ENCODE data around the gene NUDT4.
"Not testable (repeated sequence)": the region's sequence is repeated elsewhere in the genome, so short reads cannot be mapped to it uniquely, and the experiment has no call there.

NUDT4 gene

GRCh38 chr12:93368766-93369165 lies 9.0 kb upstream of the NUDT4 start:
- no peak for DNase-seq

DNA sequence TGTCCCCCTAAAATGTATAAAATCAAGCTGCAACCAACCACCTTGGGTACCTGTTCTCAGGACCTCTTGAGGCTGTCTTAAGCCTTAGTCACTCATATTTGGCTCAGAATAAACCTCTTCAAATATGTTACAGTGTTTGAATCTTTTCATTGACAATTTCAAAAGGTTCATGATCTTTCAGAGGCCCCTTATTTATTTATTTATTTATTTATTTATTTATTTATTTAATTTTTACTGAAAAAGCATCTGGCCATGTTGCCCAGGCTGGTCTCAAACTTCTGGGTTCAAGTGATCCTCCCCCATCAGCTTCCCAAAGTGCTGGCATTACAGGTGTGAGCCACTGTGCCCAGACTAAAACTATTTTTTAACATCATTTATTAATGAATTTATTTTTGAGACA lies 8.2 kb upstream of the NUDT4 start:
- no peak for DNase-seq

GRCh38 chr12:93370947-93371346 lies 6.8 kb upstream of the NUDT4 start:
- DNase-seq: no peak

- no peak for DNase-seq
Observed at GRCh38 chr12:93373961-93374656, 3.6 kb upstream of the NUDT4 start.

DNA sequence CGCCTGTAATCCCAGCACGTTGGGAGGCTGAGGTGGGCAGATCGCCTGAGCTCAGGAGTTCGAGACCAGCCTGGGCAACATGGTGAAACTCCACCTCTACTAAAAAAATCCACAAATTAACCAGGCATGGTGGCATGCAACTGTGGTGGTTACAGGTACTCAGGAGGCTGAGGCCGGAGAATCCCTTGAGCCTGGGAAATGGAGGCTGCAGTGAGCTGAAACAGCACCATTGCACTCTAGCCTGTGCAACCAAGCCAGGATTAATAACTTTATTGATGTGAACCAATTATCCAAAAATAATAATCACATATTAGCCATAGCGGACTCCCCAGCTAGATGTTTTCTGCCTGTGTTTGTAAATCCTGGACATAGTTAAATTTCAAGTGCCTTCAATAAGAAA lies 1.8 kb upstream of the NUDT4 start:
- no peak for DNase-seq

DNA sequence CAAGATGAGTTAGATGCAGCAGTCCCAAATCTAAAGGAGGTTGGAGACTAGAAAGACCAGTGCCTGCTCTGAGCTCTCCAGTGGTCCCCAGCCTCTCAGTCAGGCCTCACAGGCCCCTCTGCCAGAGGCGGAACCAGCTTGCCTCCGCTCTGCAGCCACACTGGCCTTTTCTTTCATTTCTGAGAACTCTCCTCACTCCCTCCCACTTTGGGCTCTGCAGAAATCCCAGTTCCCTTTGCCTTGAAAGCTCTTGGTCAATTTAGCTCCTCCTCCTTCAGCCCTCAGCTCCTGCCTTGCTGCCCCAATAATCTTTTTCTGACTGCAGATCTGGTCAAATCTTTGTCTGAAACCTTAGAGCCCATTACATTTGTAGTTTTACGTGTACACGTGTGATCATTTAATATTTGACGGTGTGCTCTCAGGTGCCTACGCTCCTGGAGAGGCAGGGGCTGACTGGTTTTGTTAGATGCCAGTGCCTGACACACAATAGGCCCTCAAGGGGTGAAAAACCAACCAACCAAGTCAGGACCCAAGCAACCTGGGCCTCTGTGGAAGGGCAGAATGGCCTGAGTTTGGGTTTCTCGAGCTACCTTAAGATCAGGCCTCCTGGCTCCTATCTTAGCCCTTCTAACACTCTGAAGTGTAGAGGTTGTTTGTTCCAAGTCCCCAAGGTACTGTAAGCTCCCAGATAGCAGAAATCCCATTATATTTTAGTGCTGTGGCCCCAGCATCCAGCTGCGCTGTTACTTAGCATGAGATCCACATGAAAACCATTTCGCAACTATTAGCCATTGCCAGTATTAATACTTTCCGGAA lies 1.1 kb upstream of the NUDT4 start:
- no peak for DNase-seq

DNA sequence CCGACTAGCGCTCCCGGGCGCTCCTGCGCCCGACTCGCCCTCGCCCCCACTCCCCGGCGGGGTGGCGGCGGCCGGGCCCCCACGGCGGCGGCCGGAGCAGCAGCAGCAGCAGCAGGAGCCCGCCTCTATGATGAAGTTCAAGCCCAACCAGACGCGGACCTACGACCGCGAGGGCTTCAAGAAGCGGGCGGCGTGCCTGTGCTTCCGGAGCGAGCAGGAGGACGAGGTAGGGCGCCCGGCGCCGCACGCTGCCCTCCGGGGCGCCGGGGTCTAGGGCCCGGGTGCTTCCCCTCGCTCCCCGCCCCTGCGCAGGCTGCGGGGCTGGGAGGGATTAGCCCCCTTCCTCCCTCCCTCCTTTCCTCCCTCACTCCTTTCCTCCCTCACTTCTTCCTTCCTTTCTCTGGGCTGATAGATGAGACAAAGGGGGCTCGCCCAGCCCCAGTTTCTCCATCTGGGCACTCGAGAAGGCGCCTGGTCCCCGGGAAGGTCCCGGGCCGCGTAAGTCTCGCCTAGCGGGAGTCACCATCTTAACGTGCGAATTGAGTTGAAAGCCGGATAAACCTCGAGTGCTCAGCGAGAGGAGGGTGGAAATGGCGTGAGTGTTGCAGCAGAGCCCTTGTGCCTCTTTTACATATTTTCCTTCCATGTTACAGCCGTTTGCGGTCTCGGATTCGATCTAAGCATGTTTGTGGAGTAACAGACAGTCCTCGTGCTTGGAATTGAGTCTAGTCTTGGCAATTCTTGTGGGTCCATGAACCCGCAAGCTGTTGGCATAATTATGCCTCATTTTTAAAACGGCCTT lies 672 bp downstream of the NUDT4 start:
- DNase-seq: peak; percentile 52

DNA sequence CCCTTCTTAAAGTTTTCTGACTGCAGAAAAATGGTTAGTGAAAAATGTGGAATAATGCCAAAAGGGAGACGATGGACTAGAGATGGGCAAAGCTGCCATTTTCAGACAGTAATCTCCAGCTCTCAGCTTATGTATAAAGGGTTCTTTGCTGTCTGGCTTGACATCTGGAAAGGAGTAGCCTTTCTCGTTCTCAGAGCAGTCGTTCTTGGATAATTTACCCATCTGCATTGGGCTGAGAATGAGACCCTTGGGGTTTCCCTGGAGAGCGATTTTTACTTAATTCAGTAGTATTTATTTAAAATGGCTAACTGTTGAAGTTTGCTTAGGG lies 1.2 kb downstream of the NUDT4 start:
- DNase-seq: no peak

- no peak for DNase-seq
Observed at GRCh38 chr12:93379326-93379980, 1.7 kb downstream of the NUDT4 start.

GRCh38 chr12:93379981-93380361 lies 2.2 kb downstream of the NUDT4 start:
- DNase-seq: no peak

DNA sequence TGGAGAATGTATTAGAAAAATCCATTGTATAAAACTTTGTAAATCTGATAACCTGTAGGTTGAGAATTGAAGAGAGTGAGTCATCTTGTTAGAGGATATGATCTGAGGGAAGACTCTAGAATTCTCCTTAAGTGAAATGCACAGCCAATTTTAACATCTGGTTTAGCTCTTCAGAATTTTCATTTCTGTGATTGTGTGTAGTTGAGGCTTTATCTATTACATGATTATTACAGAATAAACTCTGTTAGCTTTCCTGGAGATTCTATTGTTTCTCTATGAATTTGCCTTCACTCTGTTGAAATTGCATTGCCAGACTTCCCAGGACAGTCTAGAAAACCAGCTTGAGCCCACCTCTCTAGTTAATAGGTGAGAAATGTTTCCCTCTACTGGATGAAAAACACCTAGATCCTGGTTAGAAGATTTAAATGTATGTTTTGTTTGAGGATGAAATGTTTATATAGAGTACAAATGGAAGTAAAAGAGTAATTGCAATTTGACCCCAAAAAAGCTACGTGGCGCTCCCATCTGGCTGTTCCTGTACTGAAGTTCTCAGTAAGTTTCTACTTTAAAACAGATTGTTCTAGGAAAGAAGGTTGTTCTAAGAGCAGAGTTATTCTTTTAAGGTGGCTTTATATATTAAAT lies 2.9 kb downstream of the NUDT4 start:
- no peak for DNase-seq

DNA sequence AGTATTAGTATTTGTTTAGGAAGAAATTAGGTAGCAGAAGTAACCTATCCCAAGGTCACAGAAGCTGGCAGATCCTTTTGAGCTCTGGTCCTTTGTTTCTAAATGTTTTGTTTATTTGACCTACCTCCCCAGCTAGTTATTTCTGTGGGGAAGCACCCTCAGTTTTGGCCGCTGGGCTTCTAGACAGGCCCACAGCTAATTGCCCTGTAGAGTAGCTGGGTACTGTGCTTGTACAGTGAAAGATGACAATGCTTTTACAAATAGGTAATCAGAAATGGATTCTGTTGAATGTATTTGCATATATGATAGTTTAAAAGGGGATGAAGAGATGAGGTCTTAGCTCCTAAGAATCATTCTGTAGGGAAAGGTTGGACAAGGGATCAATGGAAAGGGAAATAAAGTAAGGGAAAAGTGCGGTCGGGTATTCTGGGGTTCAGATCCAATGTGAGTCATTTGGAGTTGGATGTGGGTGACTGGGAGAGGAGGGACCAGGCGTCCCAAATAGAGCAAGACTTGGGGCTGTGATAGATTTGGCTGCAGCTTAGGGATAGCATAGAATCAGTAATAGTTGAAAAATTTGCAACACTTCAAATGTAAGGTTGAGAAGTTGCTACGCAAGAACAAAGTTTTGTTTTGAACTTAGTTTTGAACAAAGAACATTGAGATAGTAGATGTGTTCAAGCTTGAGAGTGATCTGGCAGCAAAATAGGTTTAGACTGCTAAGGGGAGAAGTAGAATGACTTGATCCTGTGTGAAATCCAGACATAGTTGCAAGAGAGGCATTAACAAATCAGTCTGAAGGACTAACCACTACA lies 3.6 kb downstream of the NUDT4 start:
- no peak for DNase-seq

- not testable (repeated sequence) for DNase-seq
Observed at GRCh38 chr12:93381976-93382437, 4.3 kb downstream of the NUDT4 start.

DNA sequence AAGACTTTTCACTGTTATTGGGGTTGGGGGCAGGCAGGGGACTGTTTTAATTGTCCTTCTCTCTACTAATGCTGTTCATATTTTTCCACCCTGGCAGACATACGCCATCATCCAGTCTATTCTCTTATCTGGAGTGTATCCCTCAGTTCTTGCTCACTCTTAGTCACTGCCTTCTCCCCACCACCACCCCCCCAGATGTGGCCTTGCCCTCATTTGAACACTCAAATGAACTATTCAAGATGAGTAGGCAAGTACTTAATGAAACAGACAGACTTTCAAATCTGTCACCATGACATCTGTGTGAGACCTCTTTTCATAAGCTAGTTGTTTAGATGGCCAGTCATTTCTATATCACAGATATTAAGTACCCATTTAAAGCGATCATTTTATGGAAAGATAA lies 10.1 kb downstream of the NUDT4 start:
- no peak for DNase-seq

DNA sequence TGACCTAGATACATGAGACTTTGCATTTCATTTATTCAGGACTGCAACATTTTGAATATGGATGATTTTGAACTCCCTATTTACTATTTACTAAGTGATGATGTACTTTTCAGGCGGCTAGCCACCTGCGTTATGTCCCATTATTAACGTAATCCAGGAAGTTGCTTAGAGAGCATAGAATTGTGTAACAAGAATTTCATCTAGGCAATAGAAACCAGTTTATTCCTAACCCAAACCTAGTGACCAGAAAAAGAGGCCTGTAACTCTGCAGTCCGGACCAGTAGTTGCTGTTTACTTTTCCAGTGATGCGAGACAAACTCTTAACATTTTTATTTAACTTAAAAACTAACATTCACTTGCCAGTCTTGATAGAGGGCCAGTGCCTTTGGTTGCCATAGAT lies 12.3 kb downstream of the NUDT4 start:
- DNase-seq: no peak

GRCh38 chr12:93390549-93391297 lies 13.0 kb downstream of the NUDT4 start:
- no peak for DNase-seq

GRCh38 chr12:93393425-93393824 lies 15.7 kb downstream of the NUDT4 start:
- DNase-seq: no peak

DNA sequence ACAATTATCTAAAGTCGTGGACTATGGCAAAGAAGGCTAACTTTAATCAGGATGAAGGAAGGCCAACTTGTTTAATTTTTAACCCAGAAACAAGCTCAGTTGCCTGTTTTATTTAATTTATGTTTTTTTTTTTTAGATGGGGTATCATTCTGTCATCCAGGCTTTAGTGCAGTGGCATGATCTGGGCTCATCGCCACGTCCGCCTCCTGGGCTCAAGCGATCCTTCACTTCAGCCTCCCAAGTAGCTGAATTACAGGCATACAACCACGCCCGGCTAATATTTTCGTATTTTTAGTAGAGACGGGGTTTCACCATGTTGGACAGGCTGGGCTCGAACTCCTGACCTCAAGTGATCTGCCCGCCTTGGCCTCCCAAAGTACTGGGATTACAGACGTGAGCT lies 19.7 kb downstream of the NUDT4 start:
- DNase-seq: no peak

DNA sequence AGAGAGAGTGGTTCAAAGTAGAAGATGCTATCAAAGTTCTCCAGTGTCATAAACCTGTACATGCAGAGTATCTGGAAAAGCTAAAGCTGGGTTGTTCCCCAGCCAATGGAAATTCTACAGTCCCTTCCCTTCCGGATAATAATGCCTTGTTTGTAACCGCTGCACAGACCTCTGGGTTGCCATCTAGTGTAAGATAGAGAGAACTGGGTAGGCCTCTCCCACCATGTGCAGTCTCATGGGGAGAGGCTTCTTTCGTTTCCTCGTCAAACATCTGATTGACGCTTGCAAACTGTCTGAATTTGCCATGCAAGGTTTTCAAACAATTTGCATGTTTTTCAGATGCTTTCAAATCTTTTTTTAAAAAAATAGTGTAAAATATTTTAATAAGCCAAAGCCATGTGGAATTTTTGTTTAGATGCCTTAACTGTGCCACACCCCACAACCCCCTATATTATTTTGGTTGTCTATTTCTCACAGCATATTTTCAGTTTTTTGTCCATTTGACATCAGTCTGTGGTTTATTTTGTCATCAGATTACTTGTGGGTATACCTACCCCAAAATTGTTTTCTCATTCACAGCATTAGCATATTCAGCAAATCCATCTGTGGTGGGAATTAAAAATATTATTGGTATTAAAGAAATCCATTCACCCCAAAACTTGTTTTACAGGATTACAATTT lies 21.6 kb downstream of the NUDT4 start:
- DNase-seq: not testable (repeated sequence)
